Measurements from ENCODE around the gene MTMR2.
"Not testable (repeated sequence)": the region's sequence is repeated elsewhere in the genome, so short reads cannot be mapped to it uniquely, and the experiment has no call there.

DNA sequence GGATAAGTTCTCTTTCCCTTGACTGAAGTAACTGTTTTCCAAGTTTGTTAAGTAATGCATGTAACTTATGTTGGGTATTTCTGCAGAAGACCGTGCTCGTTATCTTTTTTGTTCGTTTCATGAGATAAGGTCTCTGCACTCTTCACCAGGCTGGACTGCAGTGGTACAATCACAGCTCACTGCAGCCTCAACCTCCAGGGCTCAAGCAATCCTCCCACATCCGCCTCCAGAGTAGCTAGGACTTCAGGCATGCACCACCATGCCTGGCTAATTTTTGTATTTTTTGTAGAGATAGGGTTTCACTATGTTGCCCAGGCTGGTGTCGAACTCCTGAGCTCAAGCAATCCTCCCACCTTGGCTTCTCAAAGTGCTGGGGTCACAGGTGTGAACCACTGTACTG, 69.5 kb downstream of the MTMR2 start:
- not testable (repeated sequence) for TF ChIP-seq GABPA (IDR thresholded peaks at IDR 0.05; ENCODE audit: low read depth); EZH2phosphoT487 (IDR thresholded peaks at IDR 0.05; ENCODE audit: borderline replicate concordance, low read depth); SIN3A (IDR thresholded peaks at IDR 0.05; ENCODE audit: borderline replicate concordance, low read depth, low read length); RAD21 (IDR thresholded peaks at IDR 0.05; ENCODE audit: low read length); EP300 (IDR thresholded peaks at IDR 0.05; ENCODE audit: borderline replicate concordance in 1 of 2, low read depth in 1 of 2, low read length in 1 of 2); RCOR1 (IDR thresholded peaks at IDR 0.05; ENCODE audit: low read length); MXI1 (IDR thresholded peaks at IDR 0.05; ENCODE audit: low read depth, low read length)
- TF ChIP-seq, protein P1, sequence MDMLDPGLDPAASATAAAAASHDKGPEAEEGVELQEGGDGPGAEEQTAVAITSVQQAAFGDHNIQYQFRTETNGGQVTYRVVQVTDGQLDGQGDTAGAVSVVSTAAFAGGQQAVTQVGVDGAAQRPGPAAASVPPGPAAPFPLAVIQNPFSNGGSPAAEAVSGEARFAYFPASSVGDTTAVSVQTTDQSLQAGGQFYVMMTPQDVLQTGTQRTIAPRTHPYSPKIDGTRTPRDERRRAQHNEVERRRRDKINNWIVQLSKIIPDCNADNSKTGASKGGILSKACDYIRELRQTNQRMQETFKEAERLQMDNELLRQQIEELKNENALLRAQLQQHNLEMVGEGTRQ (IDR thresholded peaks at IDR 0.05; ENCODE audit: borderline replicate concordance, low read depth, low read length) = not testable (repeated sequence)
- TF ChIP-seq, protein P2, sequence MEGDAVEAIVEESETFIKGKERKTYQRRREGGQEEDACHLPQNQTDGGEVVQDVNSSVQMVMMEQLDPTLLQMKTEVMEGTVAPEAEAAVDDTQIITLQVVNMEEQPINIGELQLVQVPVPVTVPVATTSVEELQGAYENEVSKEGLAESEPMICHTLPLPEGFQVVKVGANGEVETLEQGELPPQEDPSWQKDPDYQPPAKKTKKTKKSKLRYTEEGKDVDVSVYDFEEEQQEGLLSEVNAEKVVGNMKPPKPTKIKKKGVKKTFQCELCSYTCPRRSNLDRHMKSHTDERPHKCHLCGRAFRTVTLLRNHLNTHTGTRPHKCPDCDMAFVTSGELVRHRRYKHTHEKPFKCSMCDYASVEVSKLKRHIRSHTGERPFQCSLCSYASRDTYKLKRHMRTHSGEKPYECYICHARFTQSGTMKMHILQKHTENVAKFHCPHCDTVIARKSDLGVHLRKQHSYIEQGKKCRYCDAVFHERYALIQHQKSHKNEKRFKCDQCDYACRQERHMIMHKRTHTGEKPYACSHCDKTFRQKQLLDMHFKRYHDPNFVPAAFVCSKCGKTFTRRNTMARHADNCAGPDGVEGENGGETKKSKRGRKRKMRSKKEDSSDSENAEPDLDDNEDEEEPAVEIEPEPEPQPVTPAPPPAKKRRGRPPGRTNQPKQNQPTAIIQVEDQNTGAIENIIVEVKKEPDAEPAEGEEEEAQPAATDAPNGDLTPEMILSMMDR (IDR thresholded peaks at IDR 0.05) = not testable (repeated sequence)
- TF ChIP-seq, protein P3, sequence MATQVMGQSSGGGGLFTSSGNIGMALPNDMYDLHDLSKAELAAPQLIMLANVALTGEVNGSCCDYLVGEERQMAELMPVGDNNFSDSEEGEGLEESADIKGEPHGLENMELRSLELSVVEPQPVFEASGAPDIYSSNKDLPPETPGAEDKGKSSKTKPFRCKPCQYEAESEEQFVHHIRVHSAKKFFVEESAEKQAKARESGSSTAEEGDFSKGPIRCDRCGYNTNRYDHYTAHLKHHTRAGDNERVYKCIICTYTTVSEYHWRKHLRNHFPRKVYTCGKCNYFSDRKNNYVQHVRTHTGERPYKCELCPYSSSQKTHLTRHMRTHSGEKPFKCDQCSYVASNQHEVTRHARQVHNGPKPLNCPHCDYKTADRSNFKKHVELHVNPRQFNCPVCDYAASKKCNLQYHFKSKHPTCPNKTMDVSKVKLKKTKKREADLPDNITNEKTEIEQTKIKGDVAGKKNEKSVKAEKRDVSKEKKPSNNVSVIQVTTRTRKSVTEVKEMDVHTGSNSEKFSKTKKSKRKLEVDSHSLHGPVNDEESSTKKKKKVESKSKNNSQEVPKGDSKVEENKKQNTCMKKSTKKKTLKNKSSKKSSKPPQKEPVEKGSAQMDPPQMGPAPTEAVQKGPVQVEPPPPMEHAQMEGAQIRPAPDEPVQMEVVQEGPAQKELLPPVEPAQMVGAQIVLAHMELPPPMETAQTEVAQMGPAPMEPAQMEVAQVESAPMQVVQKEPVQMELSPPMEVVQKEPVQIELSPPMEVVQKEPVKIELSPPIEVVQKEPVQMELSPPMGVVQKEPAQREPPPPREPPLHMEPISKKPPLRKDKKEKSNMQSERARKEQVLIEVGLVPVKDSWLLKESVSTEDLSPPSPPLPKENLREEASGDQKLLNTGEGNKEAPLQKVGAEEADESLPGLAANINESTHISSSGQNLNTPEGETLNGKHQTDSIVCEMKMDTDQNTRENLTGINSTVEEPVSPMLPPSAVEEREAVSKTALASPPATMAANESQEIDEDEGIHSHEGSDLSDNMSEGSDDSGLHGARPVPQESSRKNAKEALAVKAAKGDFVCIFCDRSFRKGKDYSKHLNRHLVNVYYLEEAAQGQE (IDR thresholded peaks at IDR 0.05; ENCODE audit: low read depth, low read length) = not testable (repeated sequence)
